Neural cell (in vitro differentiated cells): ENCODE results near the gene TRIOBP. TPM values are rescaled to one million over a fixed set of nuclear protein-coding genes. Genes with fewer than 3 reads are reported as not detected.

Experiments used
- H2AFZ ChIP-seq: fragments of 200-600, 300-800 bp; sonication (generic), shearing (Covaris generic); 2 replicates; pipeline ENCODE4 v1.6.0; 2014; ENCODE audit warnings: low read depth, mild to moderate bottlenecking, antibody characterized with exemption, low read length, moderate library complexity
- H3F3A ChIP-seq: fragments of 200-600 bp; shearing (Covaris generic); 2 replicates; pipeline ENCODE4 v1.6.1; 2016; ENCODE audit warnings: mild to moderate bottlenecking, moderate library complexity, mixed read lengths, antibody characterized with exemption, low read length; ENCODE audit not compliant: insufficient read depth, poor library complexity, severe bottlenecking
- H3K27ac ChIP-seq: fragments of 200-600, 300-800 bp; sonication (generic), shearing (Covaris generic); 2 replicates; pipeline ENCODE4 v1.5.1; 2014; ENCODE audit warnings: mild to moderate bottlenecking, low read length, moderate library complexity
- H3K27me3 ChIP-seq: fragments of 300-800, 200-600 bp; sonication (generic), shearing (Covaris generic); 2 replicates; pipeline ENCODE4 v1.6.0; 2014; ENCODE audit warnings: mild to moderate bottlenecking, low read depth, low read length, moderate library complexity; ENCODE audit not compliant: insufficient read depth
- H3K36me3 ChIP-seq: fragments of 300-800, 200-600 bp; sonication (generic), shearing (Covaris generic); 2 replicates; pipeline ENCODE4 v1.5.1; 2014; ENCODE audit warnings: mild to moderate bottlenecking, antibody characterized with exemption, low read length, moderate library complexity; ENCODE audit not compliant: insufficient read depth
- H3K4me2 ChIP-seq: fragments of 300-800, 200-600 bp; sonication (generic), shearing (Covaris generic); 2 replicates; pipeline ENCODE4 v1.6.0; 2014; ENCODE audit warnings: mild to moderate bottlenecking, low read length
- H3K4me3 ChIP-seq: fragments of 300-800, 200-600 bp; sonication (generic), shearing (Covaris generic); 2 replicates; pipeline ENCODE4 v1.5.1; 2014; ENCODE audit warnings: mild to moderate bottlenecking, low read length, moderate library complexity
- H3K79me2 ChIP-seq: fragments of 200-600 bp; shearing (Covaris generic); replicated peaks from 2 replicates; pipeline ENCODE4 v1.6.0; 2014; ENCODE audit warnings: mild to moderate bottlenecking, low read length, moderate library complexity; ENCODE audit not compliant: insufficient read depth
- H3K9ac ChIP-seq: fragments of 300-800, 200-600 bp; sonication (generic), shearing (Covaris generic); 2 replicates; pipeline ENCODE4 v1.6.1; 2016; ENCODE audit warnings: mild to moderate bottlenecking, low read length, mixed read lengths
- H3K9me2 ChIP-seq: fragments of 200-600 bp; shearing (Covaris generic); 2 replicates; pipeline ENCODE4 v1.6.1; 2016; ENCODE audit warnings: mild to moderate bottlenecking, low read length, mixed read lengths; ENCODE audit not compliant: insufficient read depth
- H3K9me3 ChIP-seq: fragments of 200-600, 300-800 bp; sonication (generic), shearing (Covaris generic); 2 replicates; pipeline ENCODE4 v1.6.1; 2016; ENCODE audit warnings: mild to moderate bottlenecking, mixed run types, low read length, moderate library complexity, mixed read lengths
- H4K20me1 ChIP-seq: fragments of 200-600 bp; shearing (Covaris generic); 2 replicates; pipeline ENCODE4 v1.6.1; 2016; ENCODE audit warnings: mild to moderate bottlenecking, mixed run types; ENCODE audit not compliant: insufficient read depth
- EP300 ChIP-seq: fragments of 450-650 bp; conservative IDR thresholded peaks from 2 replicates; pipeline ENCODE4 v1.6.1; 2014; ENCODE audit warnings: antibody characterized with exemption, mild to moderate bottlenecking, moderate library complexity; ENCODE audit not compliant: poor library complexity, severe bottlenecking
- EZH2 ChIP-seq: fragments of 200-600, 300-800 bp; shearing (Covaris generic), sonication (generic); IDR thresholded peaks from 2 replicates; pipeline ENCODE4 v1.6.1; 2014; ENCODE audit warnings: antibody characterized with exemption, low read length, borderline replicate concordance, mild to moderate bottlenecking; ENCODE audit not compliant: insufficient read depth, poor library complexity, severe bottlenecking
- MXI1 ChIP-seq: fragments of 450-650 bp; conservative IDR thresholded peaks from 2 replicates; pipeline ENCODE4 v1.6.1; 2014; ENCODE audit warnings: antibody characterized with exemption, mild to moderate bottlenecking; ENCODE audit not compliant: poor library complexity, severe bottlenecking
- POLR2AphosphoS5 ChIP-seq: IDR thresholded peaks from 2 replicates; pipeline ENCODE4 v1.6.1; 2012
- RAD21 ChIP-seq: fragments of 450-650 bp; conservative IDR thresholded peaks from 2 replicates; pipeline ENCODE4 v1.6.1; 2014; ENCODE audit warnings: antibody characterized with exemption, mild to moderate bottlenecking, moderate library complexity
- SMC3 ChIP-seq: fragments of 450-650 bp; conservative IDR thresholded peaks from 2 replicates; pipeline ENCODE4 v1.6.1; 2014; ENCODE audit warnings: antibody characterized with exemption, mild to moderate bottlenecking, moderate library complexity; ENCODE audit not compliant: poor library complexity
- TAF1 ChIP-seq: IDR thresholded peaks from 2 replicates; pipeline ENCODE4 v1.6.1; 2012; ENCODE audit warnings: low read depth
- polyA plus RNA-seq: library from polyadenylated mRNA; depleted of rRNA; stranded (reverse); fragments of >200 nt; gene quantifications from 2 replicates; pipeline ENCODE4 v1.2.3, GENCODE V29; 2014
- TF ChIP-seq, protein P1 (sequence below): IDR thresholded peaks from 2 replicates; pipeline ENCODE4 v1.6.1; 2012; ENCODE audit warnings: borderline replicate concordance
- TF ChIP-seq, protein P2 (sequence below): fragments of 450-650 bp; IDR thresholded peaks from 2 replicates; pipeline ENCODE4 v1.5.1; 2014; ENCODE audit warnings: antibody characterized with exemption, mild to moderate bottlenecking, moderate library complexity; ENCODE audit not compliant: poor library complexity, severe bottlenecking

The TRIOBP gene
- polyA plus RNA-seq, 1 donor from 2014 or later: 16.2 TPM

DNA sequence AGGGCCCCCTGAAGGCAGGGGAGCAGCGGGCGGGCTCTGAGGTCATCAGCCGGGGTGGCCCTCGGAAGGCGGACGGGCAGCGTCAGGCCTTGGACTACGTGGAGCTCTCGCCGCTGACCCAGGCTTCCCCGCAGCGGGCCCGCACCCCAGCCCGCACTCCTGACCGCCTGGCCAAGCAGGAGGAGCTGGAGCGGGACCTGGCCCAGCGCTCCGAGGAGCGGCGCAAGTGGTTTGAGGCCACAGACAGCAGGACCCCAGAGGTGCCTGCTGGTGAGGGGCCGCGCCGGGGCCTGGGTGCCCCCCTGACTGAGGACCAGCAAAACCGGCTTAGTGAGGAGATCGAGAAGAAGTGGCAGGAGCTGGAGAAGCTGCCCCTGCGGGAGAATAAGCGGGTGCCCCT, 60.8 kb downstream of the TRIOBP start:
- Histone ChIP-seq H3K27me3 (no peaks in the 10 kb centered on the region), H3K36me3 (no peaks in the 10 kb centered on the region), H3K4me3 (no peak overlapping the region), H2AFZ (no peak overlapping the region), H3K9me2 (no peaks in the 10 kb centered on the region), H3F3A (no peaks in the 10 kb centered on the region), H3K27ac (no peak overlapping the region), H4K20me1 (no peaks in the 10 kb centered on the region), H3K9me3 (no peaks in the 10 kb centered on the region), H3K9ac (no peak overlapping the region), H3K4me2 (no peak overlapping the region), H3K79me2 (no peaks in the 10 kb centered on the region)
- TF ChIP-seq, protein P1, sequence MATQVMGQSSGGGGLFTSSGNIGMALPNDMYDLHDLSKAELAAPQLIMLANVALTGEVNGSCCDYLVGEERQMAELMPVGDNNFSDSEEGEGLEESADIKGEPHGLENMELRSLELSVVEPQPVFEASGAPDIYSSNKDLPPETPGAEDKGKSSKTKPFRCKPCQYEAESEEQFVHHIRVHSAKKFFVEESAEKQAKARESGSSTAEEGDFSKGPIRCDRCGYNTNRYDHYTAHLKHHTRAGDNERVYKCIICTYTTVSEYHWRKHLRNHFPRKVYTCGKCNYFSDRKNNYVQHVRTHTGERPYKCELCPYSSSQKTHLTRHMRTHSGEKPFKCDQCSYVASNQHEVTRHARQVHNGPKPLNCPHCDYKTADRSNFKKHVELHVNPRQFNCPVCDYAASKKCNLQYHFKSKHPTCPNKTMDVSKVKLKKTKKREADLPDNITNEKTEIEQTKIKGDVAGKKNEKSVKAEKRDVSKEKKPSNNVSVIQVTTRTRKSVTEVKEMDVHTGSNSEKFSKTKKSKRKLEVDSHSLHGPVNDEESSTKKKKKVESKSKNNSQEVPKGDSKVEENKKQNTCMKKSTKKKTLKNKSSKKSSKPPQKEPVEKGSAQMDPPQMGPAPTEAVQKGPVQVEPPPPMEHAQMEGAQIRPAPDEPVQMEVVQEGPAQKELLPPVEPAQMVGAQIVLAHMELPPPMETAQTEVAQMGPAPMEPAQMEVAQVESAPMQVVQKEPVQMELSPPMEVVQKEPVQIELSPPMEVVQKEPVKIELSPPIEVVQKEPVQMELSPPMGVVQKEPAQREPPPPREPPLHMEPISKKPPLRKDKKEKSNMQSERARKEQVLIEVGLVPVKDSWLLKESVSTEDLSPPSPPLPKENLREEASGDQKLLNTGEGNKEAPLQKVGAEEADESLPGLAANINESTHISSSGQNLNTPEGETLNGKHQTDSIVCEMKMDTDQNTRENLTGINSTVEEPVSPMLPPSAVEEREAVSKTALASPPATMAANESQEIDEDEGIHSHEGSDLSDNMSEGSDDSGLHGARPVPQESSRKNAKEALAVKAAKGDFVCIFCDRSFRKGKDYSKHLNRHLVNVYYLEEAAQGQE: no peak
- no peak for TF ChIP-seq TAF1
- TF ChIP-seq POLR2AphosphoS5: no peak
- TF ChIP-seq RAD21: no peak
- no peak for TF ChIP-seq EZH2

DNA sequence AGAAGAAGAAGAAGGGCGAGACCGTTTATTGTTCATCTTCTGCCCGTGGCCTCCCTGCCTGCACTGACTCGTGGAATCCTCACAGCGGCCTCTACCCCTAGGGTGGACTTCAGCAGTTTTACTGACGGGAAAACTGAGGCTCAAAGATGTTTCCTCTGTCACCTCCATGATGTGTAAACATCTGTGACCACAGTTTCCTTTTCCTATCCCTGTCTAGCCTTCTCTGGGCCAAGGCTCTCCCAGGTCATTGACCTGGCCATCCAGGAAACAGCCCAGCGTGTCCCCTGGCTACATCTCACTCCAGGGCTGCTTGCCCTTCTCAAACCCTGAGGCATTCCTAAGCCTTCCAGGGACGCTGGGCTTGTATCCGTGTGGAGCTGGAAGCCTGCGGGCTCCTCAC, 61.8 kb downstream of the TRIOBP start:
- Histone ChIP-seq H3K4me3 (no peak overlapping the region), H3K4me2 (no peak overlapping the region), H3K27me3 (no peaks in the 10 kb centered on the region), H3K9me2 (no peaks in the 10 kb centered on the region), H3K79me2 (no peaks in the 10 kb centered on the region), H3F3A (no peaks in the 10 kb centered on the region), H2AFZ (no peak overlapping the region), H3K36me3 (no peaks in the 10 kb centered on the region), H4K20me1 (no peaks in the 10 kb centered on the region), H3K27ac (no peak overlapping the region), H3K9ac (no peak overlapping the region), H3K9me3 (no peaks in the 10 kb centered on the region)
- TF ChIP-seq POLR2AphosphoS5: no peak
- TF ChIP-seq, protein P1: no peak
- no peak for TF ChIP-seq RAD21
- TF ChIP-seq, protein P2, sequence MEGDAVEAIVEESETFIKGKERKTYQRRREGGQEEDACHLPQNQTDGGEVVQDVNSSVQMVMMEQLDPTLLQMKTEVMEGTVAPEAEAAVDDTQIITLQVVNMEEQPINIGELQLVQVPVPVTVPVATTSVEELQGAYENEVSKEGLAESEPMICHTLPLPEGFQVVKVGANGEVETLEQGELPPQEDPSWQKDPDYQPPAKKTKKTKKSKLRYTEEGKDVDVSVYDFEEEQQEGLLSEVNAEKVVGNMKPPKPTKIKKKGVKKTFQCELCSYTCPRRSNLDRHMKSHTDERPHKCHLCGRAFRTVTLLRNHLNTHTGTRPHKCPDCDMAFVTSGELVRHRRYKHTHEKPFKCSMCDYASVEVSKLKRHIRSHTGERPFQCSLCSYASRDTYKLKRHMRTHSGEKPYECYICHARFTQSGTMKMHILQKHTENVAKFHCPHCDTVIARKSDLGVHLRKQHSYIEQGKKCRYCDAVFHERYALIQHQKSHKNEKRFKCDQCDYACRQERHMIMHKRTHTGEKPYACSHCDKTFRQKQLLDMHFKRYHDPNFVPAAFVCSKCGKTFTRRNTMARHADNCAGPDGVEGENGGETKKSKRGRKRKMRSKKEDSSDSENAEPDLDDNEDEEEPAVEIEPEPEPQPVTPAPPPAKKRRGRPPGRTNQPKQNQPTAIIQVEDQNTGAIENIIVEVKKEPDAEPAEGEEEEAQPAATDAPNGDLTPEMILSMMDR: no peak
- TF ChIP-seq TAF1: no peak
- no peak for TF ChIP-seq EP300
- no peak for TF ChIP-seq EZH2
- no peak for TF ChIP-seq MXI1
- no peak for TF ChIP-seq SMC3
